Measurements from ENCODE around the gene GPM6B. TPM values are rescaled to one million over a fixed set of nuclear protein-coding genes. Genes with fewer than 3 reads are reported as not detected.
"Not testable (repeated sequence)": the region's sequence is repeated elsewhere in the genome, so short reads cannot be mapped to it uniquely, and the experiment has no call there.

GPM6B gene
- polyA plus RNA-seq, 1 donor = 18.1 TPM

DNA sequence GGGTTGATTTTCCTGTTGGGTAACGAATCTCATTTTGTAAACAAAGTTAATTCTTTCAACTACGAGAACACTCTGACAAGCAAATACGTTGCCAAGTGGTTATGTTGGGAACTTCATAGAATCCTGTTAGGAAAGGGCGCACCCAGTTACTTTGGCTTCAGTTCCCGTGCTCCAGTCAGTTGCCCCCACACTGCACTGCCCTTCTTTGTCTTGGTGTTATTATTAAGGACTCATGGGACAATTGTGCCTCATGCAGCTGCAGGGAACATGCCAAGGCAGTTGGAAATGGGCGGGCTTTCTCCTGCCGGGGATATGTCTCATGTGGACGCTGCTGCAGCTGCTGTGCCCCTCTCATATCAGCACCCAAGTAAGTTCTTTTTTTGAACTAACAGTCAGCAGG lies 53.4 kb downstream of the GPM6B start:
- no peak for DNase-seq

DNA sequence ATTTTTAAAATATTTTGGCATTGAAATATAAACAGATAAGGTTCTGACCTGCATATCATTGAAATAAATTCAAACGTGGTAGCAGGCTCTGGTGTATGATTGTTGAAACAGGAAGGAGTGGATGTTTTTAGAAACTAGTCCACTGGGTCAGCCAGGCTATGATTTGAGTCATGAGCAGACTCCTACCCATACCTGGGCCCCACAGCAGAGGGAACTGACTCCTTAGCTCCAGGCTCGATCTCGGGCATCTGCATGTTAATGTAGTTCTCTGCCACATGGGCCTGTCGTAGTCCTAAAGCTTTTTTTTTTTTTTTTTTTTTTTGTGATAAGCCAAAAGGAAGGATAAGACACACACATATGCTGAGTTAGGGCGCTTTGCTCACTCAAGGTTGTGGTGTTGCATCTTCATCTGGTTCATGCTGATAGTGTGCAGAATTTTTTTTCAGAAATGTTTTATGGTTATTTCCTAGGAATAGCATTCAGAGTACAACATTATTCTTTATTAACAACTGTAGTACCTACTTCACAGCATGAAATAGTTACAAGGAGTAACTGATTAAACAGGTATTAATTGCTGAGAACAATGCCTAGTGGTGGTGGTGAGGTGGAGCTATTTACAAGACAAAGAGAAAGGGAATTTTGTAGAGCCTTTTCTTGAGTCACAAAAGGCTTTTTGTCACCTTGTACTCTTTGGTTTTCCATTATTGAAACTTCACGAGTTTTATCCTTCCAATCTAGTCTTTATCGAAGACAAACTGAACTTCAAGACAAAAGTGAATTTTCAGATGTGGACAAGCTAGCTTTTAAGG lies 55.1 kb downstream of the GPM6B start:
- DNase-seq = no peak

GRCh38 chrX:13760426-13760825 lies 56.5 kb downstream of the GPM6B start:
- no peak for DNase-seq

GRCh38 chrX:13759152-13759718 lies 57.7 kb downstream of the GPM6B start:
- DNase-seq = no peak

DNA sequence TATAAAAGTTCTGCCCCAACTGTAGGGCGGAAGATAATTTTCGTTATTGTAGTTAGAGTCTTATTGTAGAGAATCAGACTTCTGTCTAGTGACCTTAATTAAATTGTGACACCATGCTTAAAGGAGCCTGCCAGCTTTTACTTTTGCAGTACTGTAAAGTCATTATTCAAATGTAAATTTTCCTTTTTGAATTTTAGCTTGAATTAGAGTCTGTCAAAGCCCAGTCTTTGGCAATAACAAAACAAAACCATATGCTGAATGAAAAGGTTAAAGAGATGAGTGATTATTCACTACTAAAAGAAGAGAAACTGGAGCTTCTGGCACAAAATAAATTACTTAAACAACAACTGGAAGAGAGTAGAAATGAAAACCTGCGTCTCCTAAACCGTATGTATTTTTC lies 60.5 kb downstream of the GPM6B start:
- no peak for DNase-seq

- no peak for DNase-seq
These were observed 61.6 kb downstream of the GPM6B start for GRCh38 chrX:13755254-13755653.

- no peak for DNase-seq
These were observed 62.1 kb downstream of the GPM6B start for GRCh38 chrX:13754765-13755164.

DNA sequence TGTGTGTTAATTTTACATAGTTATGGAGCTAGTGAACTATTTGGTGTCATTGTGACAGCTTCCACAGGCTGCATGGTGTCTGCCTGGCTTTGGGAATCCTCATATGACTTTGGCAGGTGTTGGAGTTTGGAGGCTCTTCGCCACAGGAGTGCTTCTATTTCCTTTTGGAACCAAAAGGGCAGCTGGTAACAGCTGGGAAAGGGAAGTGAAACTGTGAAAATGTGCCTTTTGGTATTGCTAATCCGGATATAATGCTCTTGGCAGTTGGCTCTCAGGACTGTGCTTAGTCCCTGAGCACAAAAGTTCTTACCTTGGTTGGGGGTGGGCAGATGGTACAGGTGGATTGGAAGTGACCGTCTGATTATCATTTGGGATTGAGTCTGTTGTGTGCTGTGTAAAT lies 64.2 kb downstream of the GPM6B start:
- no peak for DNase-seq

GRCh38 chrX:13752141-13752540 lies 64.8 kb downstream of the GPM6B start:
- no peak for DNase-seq

GRCh38 chrX:13750812-13751211 lies 66.1 kb downstream of the GPM6B start:
- DNase-seq = no peak

- no peak for DNase-seq
These were observed 66.7 kb downstream of the GPM6B start for GRCh38 chrX:13750204-13750603.

DNA sequence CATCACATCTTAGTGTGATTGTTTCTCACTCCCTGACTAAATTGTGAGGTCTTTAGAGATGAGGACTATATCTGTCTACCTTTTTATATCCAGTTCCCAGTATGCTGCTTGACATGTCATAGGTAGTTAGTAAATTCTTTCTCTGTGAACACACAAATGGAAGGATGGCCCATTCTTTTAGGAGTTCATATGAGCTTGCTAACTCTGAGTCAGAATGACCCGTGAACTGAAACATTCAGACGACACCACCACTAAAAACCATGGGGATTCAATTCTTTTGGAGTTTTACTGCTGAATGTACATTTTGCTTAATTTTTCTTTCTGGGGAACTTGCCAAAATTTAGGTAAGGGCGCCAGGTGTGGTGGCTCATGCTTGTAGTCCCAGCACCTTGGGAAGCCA lies 68.4 kb downstream of the GPM6B start:
- no peak for DNase-seq

- no peak for DNase-seq
These were observed 69.1 kb downstream of the GPM6B start for GRCh38 chrX:13747836-13748235.

GRCh38 chrX:13742397-13743176 lies 74.3 kb downstream of the GPM6B start:
- no peak for DNase-seq

DNA sequence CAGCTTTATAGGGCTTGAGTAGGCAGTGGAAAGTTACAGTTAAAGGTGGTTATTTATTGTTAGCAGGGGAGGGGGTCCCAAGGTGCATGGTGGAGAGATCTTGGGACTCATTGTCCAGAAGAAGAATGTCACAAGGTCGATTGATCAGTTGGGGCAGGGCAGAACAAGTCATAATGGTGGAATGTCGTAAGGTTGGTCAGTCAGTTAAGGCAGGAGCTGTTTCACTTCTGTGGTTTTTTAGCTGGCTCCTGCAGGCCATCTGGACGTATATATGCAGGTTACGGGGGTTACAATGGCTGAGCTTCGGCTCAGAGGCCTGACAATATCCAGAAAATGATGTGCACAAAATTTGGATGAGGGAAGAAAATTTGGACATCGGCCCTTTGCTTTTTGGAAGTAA lies 75.2 kb downstream of the GPM6B start:
- DNase-seq = no peak

DNA sequence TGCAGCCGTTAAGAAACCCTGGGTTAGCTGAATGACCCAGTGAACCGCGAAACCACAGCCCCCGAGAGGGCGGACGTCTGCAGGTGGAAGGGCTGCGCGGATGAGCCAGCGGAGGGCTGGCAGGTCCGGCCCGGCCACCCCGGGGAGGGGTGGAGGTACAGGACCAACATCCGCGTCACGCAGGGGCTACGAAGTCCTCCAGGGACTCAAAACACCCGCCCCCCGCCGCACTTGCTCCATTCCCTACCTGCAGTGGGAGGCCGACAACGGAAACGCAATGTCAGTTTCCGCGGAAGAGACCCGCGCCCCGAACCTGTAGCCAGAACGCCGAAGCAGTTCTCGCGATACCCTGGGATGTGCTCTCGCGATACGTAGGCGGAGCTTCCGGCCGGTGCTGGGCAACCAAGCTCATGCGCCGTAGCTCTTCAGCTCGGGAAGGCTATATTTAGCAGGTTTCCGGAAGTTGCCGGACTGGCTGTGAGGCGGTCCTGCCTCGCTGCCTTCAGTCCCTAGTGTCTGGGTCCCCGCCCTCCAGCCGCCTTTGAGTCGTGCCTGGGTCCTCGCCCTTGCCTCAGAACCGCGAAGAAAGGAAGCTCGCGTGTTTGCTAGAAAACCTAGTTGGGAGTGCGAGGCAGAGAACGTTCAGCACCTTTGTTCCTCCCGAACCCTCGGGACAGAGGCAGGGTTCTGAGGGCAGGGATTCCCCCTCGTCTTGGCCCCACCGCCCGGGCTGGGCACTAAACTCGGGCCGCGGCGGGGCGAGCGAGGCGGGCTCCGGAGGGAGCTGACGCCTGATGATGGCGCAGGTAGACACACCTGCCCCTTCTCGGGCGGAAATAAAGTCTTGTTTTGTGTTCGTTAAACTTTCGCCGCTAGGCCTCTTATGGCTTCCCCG lies 82.4 kb downstream of the GPM6B start, which contains the start of the genes OFD1 and TRAPPC2:
TSS of gene OFD1 (plus strand) at position 471 of the 895 bp plus-strand sequence. CDS start at position 795, 324 bp downstream.
TSS of gene TRAPPC2 (minus strand) at position 343 of the 895 bp plus-strand sequence. CDS start 14,657 bp downstream, outside the sequence.
- DNase-seq = peak; percentile 90

DNA sequence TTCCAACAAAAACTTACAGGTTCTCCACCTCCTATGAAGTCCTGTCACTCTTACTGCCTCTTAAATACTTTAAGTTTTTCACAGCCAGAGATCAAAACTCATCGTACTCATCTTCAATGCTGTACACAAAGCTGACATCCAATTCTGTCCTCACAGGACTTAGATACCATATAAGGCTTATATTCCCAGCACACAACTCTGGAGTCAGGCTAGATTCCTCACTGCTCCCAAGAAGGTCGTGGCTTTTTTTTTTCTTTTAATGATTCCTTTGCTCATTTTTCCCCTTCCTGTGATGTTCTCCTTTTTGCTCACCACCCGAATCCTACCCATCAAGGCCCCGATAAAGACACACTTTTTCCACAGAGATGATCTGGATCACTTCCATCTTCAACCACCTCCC lies 83.4 kb downstream of the GPM6B start:
- no peak for DNase-seq

DNA sequence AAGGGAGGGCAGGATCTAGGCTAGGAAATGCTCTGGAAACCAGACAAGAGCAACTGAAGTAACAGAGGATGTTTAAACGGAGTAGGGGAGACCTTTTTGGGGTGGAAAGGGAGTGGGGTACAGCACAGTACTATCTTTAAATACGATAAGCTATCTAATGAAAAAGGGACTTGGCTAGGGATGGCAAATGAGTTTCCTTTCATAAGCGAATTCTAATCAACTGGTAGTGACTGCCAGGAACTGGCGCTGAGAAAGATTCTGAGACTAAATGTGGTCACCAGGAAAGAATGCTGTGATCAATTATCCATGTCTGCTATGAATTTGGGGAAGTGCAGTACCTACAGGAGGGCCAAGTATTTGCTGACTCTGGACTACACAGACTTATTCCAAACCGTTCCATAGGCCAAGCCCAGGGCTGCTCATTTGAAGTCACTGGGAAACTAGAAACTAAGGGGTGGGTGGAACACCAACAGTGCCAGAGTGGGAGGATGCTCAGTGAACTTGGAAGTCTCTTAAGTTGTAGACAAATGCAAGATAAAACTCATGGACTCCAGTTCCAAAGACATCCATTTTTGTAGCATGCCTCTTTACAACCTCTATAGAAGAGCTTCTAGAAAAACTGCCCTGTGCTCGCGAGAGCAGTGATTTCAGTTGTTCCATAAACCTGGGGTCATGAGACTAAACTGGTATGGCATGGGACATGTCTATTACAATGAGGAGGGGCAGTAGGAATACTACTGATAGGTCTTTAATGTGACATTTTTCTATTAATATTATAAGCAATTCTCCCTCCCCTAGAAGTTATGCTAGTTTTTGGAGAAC lies 84.4 kb downstream of the GPM6B start:
- DNase-seq = no peak

DNA sequence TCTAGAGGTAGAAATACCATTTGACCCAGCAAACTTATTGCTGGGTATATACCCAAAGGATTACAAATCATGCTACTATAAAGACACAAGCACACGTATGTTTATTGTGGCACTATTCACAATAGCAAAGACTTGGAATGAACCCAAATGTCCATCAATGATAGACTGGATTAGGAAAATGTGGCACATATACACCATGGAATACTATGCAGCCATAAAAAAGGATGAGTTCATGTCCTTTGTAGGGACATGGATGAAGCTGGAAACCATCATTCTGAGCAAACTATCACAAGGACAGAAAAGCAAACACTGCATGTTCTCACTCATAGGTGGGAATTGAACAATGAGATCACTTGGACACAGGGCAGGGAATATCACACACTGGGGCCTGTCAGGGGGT lies 86.4 kb downstream of the GPM6B start:
- not testable (repeated sequence) for DNase-seq

DNA sequence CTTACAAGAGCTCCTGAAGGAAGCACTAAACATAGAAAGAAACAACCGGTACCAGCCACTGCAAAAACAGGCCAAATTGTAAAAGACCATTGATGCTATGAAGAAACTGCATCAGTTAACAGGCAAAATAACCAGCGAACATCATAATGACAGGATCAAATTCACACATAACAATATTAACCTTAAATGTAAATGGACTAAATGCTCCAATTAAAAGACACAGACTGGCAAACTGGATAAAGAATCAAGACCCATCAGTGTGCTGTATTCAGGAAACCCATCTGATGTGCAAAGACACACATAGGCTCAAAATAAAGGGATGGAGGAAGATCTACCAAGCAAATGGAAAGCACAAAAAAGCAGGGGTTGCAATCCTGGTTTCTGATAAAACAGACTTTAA lies 90.3 kb downstream of the GPM6B start:
- not testable (repeated sequence) for DNase-seq

DNA sequence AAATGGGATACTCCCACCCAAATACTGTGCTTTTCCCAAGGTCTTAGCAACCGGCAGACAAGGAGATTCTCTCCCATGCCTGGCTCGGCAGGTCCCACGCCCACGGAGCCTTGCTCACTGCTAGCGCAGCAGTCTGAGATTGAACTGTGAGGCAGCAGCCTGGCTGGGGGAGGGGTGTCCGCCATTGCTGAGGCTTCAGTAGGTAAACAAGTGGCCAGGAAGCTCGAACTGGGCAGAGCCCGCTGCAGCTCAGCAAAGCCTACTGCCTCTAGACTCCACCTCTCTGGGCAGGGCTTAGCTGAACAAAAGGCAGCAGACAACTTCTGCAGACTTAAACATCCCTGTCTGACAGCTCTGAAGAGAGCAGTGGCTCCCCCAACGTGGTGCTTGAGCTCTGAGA lies 92.0 kb downstream of the GPM6B start:
- not testable (repeated sequence) for DNase-seq
